Breast epithelium (tissue), 4 donors: ENCODE measurements around the gene GPC6. TPM values are rescaled to one million over a fixed set of nuclear protein-coding genes. Genes with fewer than 3 reads are reported as not detected.

Source experiments
- DNase-seq, 2 donors: peaks; one replicate each; pipeline ENCODE4 v3.0.0-alpha.2; 2019; ENCODE audit warnings: low spot score in 2 of 2
- H3K27ac ChIP-seq, 2 donors: fragments of 200-600 bp; sonication (generic) in 1 of 2; one replicate each; pipeline ENCODE4 v1.5.1; 2016 to 2019; ENCODE audit warnings: mild to moderate bottlenecking in 1 of 2
- H3K27me3 ChIP-seq, 2 donors: fragments of 200-600 bp; sonication (generic) in 1 of 2; one replicate each; pipeline versions ENCODE4 v1.5.1 to v1.6.0; 2017 to 2019; ENCODE audit warnings: control low read depth in 1 of 2, mild to moderate bottlenecking in 1 of 2
- H3K36me3 ChIP-seq: fragments of 200-600 bp; one replicate; pipeline ENCODE4 v1.5.1; 2019
- H3K4me1 ChIP-seq, 2 donors: fragments of 200-600 bp; sonication (generic); one replicate each; pipeline ENCODE4 v1.5.1; 2016 to 2019; ENCODE audit warnings: control low read depth in 1 of 2
- H3K4me3 ChIP-seq, 3 donors: fragments of 200-600 bp; sonication (generic); 1 replicate in 2 of 3; 2 replicates in 1 of 3; pipeline ENCODE4 v1.5.1; 2016 to 2019; ENCODE audit warnings: mild to moderate bottlenecking in 3 of 3, moderate library complexity in 2 of 3
- H3K9me3 ChIP-seq, 2 donors: fragments of 200-600 bp; sonication (generic) in 1 of 2; one replicate each; pipeline ENCODE4 v1.5.1; 2016 to 2019; ENCODE audit warnings: control low read depth in 1 of 2
- POLR2A ChIP-seq: fragments of 450-650 bp; IDR thresholded peaks from one replicate; pipeline ENCODE4 v1.6.1; 2016; ENCODE audit warnings: antibody characterized with exemption, mild to moderate bottlenecking, moderate library complexity
- POLR2AphosphoS5 ChIP-seq, 3 donors: sonication (generic); formaldehyde crosslinking; IDR thresholded peaks; one replicate each; pipeline ENCODE4 v1.6.1; 2017; ENCODE audit warnings: antibody characterized with exemption in 3 of 3
- intact Hi-C: fragments of 100-400 bp; cut with DNase I; formaldehyde crosslinking; loops from one replicate; pipeline ENCODE4 v1.15.1; 2023; ENCODE audit warnings: low total_unique reads
- total RNA-seq, 3 donors: library from RNA; depleted of rRNA; stranded (reverse); fragments of >200 nt; gene quantifications; one replicate each; pipeline ENCODE4 v1.1.0, GENCODE V29; 2016
- TF ChIP-seq, protein P1 (sequence below), 3 donors: fragments of 450-650 bp; IDR thresholded peaks; one replicate each; pipeline ENCODE4 v1.5.1; 2016 to 2017; ENCODE audit warnings: antibody characterized with exemption in 3 of 3, mild to moderate bottlenecking in 3 of 3, moderate library complexity in 3 of 3

The GPC6 gene
- total RNA-seq, 3 donors from 2014 or later = 3.5 to 44.0 (median 4.9) TPM

DNA sequence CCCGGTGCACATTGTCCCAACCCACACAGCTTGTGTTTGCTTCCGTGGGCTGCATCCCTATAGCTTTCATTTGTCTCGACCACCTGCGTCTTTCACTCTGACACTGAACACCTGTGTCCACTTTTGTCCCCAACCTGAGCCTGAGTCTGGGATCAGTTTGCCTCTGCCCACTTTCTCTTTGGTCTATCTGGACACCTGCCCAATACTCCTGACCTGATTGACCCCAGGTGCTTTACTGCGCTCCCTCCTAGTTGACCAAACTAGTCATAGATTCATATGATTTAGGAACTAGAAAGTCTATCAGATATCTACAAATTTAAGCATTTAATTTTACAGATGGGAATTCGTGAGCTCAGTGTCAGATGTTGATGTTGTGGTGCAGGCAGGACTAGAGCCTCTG is 1043.0 kb downstream of the GPC6 start:
- TF ChIP-seq POLR2A = no peak
- TF ChIP-seq, protein P1, sequence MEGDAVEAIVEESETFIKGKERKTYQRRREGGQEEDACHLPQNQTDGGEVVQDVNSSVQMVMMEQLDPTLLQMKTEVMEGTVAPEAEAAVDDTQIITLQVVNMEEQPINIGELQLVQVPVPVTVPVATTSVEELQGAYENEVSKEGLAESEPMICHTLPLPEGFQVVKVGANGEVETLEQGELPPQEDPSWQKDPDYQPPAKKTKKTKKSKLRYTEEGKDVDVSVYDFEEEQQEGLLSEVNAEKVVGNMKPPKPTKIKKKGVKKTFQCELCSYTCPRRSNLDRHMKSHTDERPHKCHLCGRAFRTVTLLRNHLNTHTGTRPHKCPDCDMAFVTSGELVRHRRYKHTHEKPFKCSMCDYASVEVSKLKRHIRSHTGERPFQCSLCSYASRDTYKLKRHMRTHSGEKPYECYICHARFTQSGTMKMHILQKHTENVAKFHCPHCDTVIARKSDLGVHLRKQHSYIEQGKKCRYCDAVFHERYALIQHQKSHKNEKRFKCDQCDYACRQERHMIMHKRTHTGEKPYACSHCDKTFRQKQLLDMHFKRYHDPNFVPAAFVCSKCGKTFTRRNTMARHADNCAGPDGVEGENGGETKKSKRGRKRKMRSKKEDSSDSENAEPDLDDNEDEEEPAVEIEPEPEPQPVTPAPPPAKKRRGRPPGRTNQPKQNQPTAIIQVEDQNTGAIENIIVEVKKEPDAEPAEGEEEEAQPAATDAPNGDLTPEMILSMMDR (IDR thresholded peaks at IDR 0.05) = no peak
- TF ChIP-seq POLR2AphosphoS5 (IDR thresholded peaks at IDR 0.05) = no peak

DNA sequence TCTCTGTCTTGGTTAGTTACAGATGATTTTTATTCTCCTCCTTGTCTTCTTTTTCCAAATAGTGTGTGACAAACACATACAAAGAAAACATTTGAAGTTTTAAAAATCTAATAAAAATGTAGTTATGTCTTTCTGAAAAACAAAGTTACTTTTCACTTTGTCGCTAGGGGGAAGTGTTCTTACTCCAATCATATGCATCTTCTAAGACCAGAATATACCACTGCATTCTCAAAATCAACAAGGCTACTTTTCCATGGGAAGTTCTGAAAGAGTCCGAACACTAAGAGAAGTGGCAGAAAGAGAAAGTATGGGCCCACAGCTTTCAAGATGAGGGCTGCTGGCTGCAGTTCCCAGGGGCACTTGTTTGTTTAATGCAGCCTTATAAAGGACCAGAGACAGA is 1043.9 kb downstream of the GPC6 start:
- Histone ChIP-seq H3K9me3 (no peaks in the 10 kb centered on the region), H3K4me3 (no peak overlapping the region), H3K36me3 (no peaks in the 10 kb centered on the region), H3K27me3 (no peaks in the 10 kb centered on the region), H3K4me1 (no peaks in the 10 kb centered on the region), H3K27ac (no peak overlapping the region)
- TF ChIP-seq POLR2A = no peak
- no peak for TF ChIP-seq POLR2AphosphoS5 (IDR thresholded peaks at IDR 0.05)
- TF ChIP-seq, protein P1 (IDR thresholded peaks at IDR 0.05) = no peak
- intact Hi-C loops = no loop called here
- no peak for DNase-seq

More for the DNA sequence above, 1043.0 kb downstream of the GPC6 start:
- no peak overlapping the region for H3K4me3 ChIP-seq
- no peaks in the 10 kb centered on the region for H3K36me3 ChIP-seq
- H3K27ac ChIP-seq = no peak overlapping the region
- no peaks in the 10 kb centered on the region for H3K4me1 ChIP-seq
- H3K27me3 ChIP-seq = no peaks in the 10 kb centered on the region
- H3K9me3 ChIP-seq = no peaks in the 10 kb centered on the region
- no peak for DNase-seq
- intact Hi-C loops = loop anchor here (5.0 kb wide), 1 partner anchor 597 kb away; no protein-coding TSS in a partner anchor

DNA sequence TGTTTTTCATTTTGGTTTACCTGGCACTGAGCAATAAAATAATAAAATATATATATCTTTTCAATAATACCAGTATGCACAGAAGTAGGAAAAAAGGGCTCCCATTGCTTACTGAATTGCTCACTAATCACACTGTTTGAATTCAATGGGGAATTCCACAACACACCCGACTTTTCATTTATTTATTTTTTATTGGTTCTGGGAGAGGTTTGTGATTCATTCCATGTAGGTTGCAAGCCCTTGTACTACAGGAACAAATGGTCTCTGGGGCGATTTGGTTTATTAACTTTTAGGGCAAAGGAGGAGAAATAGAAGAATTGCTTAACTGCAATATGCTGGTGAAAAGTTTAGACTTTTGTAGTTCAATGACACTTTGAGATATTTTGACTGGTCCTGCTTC is 1045.4 kb downstream of the GPC6 start:
- intact Hi-C loops = no loop called here
- no peaks in the 10 kb centered on the region for H3K36me3 ChIP-seq
- DNase-seq = no peak
- H3K4me1 ChIP-seq = no peaks in the 10 kb centered on the region
- H3K27ac ChIP-seq = no peak overlapping the region
- TF ChIP-seq POLR2AphosphoS5 (IDR thresholded peaks at IDR 0.05) (no peak), POLR2A (no peak)
- TF ChIP-seq, protein P1 (IDR thresholded peaks at IDR 0.05) = no peak
- H3K9me3 ChIP-seq = peaks cover 0 to 4% of the 10 kb centered on the region in 2 donors
- no peak overlapping the region for H3K4me3 ChIP-seq
- no peaks in the 10 kb centered on the region for H3K27me3 ChIP-seq

DNA sequence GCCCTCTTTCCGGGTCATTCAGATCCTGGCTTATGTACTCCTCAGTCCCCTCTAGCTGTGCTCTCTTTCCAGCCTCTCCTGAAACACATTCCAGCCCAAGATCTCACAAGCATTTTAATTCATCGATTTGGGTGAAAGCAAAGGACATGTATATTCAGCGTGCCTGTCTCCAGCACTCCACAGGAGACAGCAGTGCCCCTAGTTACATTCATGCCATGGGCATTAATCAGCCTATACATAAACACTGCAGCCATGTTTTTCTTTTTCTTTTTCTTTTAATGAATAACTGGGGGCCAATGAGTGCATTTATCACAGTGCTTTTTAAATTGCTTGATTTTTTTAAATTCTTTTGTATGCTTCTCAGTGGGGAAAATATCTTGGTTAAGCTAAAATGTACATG is 1053.7 kb downstream of the GPC6 start:
- Histone ChIP-seq H3K4me1 (no peaks in the 10 kb centered on the region), H3K36me3 (no peaks in the 10 kb centered on the region), H3K27me3 (no peaks in the 10 kb centered on the region), H3K27ac (no peak overlapping the region), H3K9me3 (peaks cover 0 to 15% of the 10 kb centered on the region in 2 donors), H3K4me3 (no peak overlapping the region)
- no peak for DNase-seq
- TF ChIP-seq, protein P1 (IDR thresholded peaks at IDR 0.05) = no peak
- no peak for TF ChIP-seq POLR2A
- TF ChIP-seq POLR2AphosphoS5 (IDR thresholded peaks at IDR 0.05) = no peak
- intact Hi-C loops = no loop called here

DNA sequence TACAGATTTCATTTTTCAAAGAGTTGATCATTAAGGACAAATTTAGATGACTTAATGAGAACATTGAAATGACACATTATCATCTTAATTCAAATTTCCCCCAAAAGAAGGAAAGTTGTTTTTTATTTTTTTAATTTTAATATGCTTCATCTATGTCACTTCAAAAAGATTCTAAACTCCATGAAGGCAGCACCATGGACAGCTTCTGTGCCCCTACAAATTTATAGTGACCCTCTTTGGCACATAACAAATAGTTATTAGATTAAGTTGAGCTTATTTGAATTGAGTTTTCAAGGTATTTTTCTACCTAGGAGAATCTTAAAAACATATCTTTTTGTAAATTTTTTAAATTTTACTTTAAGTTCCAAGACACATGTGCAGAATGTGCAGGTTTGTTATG is 1054.2 kb downstream of the GPC6 start:
- DNase-seq = no peak
- peaks cover 0 to 15% of the 10 kb centered on the region in 2 donors for H3K9me3 ChIP-seq
- no peak overlapping the region for H3K4me3 ChIP-seq
- no peak overlapping the region for H3K27ac ChIP-seq
- H3K36me3 ChIP-seq = no peaks in the 10 kb centered on the region
- intact Hi-C loops = no loop called here
- no peaks in the 10 kb centered on the region for H3K27me3 ChIP-seq
- no peaks in the 10 kb centered on the region for H3K4me1 ChIP-seq
- TF ChIP-seq POLR2A (no peak), POLR2AphosphoS5 (IDR thresholded peaks at IDR 0.05) (no peak)
- TF ChIP-seq, protein P1 (IDR thresholded peaks at IDR 0.05) = no peak
